Measurements from ENCODE around the gene SPATA31E1.

GRCh38 chr9:87855061-87855460 is 27.6 kb upstream of the SPATA31E1 start:
- TF ChIP-seq POLR2A (IDR thresholded peaks at IDR 0.05) (no peak), CTCF (IDR thresholded peaks at IDR 0.05) (no peak), POLR2AphosphoS5 (IDR thresholded peaks at IDR 0.05) (no peak), EP300 (IDR thresholded peaks at IDR 0.05) (no peak)
